Measurements from ENCODE around the gene MYO7A.

Gene MYO7A

DNA sequence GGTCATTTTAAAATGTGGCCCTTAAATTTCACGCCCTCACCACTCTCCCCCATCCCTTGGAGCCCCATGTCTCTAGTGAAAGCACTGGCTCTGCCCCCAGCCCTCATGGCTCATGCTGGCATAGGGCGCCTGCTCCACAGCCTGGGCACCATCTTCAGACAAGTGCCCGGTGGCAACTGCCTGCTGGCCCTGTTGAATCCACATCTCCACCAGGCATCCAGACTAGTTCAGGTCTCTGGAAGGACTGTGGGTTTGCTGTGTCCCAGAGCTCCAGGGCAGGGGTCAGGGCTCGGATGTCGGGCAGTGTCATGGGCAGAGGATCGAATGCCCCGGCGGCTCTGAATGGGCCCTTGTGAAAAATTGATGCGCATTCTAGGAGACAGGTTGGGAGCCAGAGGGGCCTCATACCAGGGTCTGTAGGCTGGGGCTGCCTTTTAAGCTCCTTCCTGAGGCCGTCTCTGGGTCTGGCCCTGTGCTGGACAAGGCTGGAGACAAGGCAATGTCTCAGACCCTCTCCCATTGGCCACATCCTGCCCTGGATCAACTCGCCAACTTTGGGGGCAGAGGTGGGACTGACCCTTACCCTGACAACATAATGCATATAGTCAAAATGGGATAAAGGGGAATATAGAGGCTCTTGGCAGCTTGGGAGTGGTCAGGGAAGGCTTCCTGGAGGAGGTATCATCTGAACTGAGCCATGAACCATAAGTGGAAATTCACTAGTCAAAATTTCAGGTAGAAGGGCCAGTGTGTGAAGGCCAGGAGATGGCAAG lies 1.2 kb downstream of the MYO7A start:
- no peak for DNase-seq

DNA sequence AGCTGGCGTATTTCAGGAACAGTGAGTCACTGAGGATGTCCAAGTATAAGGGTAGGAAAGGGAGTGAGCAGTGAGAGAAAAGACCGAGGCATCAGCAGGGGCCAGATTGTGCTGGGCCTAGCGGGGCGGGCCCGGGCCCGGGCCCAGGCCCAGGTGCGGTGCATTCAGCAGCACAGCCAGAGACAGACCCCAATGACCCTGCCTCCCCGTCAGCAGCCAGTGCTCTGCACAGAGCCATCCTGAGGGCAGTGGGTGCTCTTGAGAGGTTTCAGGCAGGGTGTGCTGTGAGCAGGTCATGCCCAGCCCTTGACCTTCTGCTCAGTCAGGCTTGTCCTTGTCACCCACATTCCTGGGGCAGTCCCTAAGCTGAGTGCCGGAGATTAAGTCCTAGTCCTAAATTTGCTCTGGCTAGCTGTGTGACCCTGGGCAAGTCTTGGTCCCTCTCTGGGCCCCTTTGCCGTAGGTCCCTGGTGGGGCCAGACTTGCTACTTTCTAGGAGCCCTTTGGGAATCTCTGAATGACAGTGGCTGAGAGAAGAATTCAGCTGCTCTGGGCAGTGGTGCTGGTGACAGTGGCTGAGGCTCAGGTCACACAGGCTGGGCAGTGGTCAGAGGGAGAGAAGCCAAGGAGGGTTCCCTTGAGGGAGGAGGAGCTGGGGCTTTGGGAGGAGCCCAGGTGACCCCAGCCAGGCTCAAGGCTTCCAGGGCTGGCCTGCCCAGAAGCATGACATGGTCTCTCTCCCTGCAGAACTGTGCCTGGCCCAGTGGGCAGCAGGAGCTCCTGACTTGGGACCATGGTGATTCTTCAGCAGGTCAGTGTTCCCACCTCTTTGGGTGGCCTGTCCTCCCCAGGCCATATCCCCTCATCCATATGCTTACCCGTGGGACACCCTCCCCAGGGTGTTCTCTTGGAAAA lies 2.1 kb downstream of the MYO7A start:
- DNase-seq = no peak

DNA sequence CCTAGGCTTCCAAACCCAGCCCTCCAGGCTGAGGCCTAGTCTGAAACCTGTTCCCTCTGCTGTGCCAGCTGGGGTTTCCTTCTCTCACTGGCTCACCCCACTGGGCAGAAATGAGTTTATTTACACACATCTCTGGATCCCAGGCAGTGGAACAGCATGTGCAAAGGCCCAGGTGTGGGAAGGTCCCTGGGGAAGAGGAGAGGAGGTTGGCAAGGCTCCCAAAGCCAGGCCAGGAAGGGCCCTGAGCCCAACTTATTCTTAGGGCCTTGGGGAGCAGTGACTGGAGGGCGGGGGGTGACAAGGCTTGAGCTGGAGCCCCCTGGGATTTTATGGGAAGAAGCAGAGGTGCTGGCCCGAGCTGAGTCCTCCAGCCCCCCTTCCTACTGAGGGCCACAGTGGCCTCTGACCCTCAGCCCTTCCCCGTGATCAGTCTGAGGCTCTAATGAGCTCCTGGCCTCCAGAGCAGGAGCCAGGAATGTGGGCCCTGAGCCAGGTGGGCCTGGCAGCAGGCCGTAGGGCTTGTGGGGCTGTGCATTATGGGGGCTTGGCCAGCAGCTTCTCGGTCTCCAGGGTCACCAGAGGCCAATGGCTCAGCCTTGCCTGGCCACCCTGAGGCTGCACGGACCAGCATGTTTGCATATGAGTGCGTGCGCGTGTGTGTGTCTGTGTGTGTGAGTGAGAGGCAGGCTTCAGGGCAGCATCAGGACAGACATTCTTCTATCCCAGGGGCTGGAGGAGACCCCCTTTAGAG lies 2.9 kb downstream of the MYO7A start:
- DNase-seq = no peak

GRCh38 chr11:77131560-77131959 lies 3.5 kb downstream of the MYO7A start:
- DNase-seq = no peak

- no peak for DNase-seq
These were observed 7.0 kb downstream of the MYO7A start for GRCh38 chr11:77135069-77135468.

DNA sequence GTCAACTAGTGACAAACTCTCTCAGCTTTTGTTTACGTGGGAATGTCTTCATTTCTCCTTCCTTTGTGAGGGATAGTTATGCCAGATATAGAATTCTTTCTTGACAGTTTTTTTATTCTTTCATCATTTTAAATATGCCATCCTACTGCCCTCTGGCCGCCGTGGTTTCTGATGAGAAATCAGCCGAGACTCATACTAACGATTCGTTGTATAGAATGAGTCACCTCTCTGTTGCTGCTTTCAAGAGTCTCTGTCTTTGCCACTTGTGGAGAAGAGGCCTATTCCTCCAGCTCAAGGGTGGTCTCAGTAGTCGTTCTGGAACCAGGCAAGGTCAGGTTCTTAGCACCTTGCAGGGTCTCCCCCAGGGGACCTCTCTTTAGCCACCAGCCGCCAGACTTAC lies 8.0 kb downstream of the MYO7A start:
- DNase-seq = no peak

- DNase-seq = no peak
These were observed 8.9 kb downstream of the MYO7A start for GRCh38 chr11:77136784-77137420.

GRCh38 chr11:77137421-77137820 lies 9.4 kb downstream of the MYO7A start:
- no peak for DNase-seq

GRCh38 chr11:77138106-77138649 lies 10.1 kb downstream of the MYO7A start:
- DNase-seq = no peak

DNA sequence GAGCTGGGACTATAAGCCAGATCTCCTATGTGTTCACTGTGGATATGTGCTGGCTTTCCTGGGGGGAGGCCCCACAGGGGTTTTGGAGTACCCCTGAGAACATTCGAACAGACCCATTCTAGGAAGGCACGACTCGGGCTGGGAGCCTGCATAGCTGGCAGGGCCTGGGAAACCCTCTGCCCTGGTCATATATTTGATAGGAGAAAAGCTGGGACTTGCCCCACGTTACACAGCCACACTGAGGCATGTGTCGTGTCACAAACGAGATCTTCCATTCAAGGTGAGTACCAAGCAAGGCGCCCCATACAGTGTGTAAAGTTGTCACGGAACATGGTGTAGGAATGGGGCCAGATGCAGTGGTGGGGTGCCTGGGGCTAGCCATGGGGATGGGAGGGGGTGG lies 11.2 kb downstream of the MYO7A start:
- DNase-seq = no peak

- DNase-seq = no peak
These were observed 12.3 kb downstream of the MYO7A start for GRCh38 chr11:77140231-77140851.

GRCh38 chr11:77141034-77141433 lies 13.0 kb downstream of the MYO7A start:
- no peak for DNase-seq

DNA sequence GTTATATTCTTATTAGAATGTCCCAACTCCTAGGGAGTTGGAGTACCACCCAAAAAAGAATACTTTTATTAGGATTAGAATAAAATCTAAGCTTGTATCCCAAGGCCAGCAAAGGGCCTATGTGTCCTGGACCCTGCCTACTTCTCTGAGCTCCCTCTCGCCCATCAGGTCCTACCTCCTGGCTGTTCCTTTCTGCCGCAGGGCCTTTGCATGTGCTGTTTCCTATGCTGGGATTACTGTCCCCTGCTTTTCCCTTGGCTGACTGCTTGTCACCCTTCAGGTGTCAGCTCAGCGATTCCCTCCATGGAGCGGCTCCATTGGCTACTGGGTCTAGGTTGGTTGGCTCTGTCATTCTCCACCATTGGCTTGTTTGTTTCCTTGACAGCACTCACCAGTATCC lies 13.4 kb downstream of the MYO7A start:
- DNase-seq = no peak

- no peak for DNase-seq
These were observed 14.3 kb downstream of the MYO7A start for GRCh38 chr11:77142091-77142975.

DNA sequence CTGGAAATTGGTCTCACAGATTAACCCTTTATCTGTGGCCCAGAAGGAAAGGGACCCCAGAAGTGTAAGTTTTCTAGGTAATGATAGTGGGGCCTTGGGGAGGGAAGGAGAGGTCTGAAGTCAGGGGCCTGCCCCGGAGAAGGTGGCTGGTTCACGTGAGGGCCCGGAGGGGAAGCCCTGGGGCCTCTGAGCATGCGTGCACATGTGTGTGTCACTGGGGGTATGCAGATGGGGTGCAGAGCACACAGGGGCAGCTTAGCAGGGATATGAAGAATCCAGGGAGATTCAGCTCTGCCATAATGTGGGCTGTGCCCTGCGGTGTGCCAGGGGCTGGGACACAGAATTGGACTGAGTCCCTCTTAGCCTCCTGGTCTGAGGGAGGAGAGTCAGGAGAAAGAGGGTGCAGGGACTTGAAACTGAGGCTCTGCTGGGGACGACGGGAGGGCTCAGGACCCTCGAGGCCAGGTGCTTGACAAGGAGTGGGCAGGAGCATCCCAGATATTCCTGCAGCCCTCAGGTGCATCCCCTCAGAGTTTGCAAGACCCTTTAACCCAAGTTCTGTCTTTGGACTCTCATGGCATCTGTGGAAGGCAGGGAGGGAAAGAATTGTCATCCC lies 15.5 kb downstream of the MYO7A start:
- no peak for DNase-seq

GRCh38 chr11:77144196-77144856 lies 16.3 kb downstream of the MYO7A start:
- DNase-seq = no peak

GRCh38 chr11:77144857-77145428 lies 16.9 kb downstream of the MYO7A start:
- no peak for DNase-seq

DNA sequence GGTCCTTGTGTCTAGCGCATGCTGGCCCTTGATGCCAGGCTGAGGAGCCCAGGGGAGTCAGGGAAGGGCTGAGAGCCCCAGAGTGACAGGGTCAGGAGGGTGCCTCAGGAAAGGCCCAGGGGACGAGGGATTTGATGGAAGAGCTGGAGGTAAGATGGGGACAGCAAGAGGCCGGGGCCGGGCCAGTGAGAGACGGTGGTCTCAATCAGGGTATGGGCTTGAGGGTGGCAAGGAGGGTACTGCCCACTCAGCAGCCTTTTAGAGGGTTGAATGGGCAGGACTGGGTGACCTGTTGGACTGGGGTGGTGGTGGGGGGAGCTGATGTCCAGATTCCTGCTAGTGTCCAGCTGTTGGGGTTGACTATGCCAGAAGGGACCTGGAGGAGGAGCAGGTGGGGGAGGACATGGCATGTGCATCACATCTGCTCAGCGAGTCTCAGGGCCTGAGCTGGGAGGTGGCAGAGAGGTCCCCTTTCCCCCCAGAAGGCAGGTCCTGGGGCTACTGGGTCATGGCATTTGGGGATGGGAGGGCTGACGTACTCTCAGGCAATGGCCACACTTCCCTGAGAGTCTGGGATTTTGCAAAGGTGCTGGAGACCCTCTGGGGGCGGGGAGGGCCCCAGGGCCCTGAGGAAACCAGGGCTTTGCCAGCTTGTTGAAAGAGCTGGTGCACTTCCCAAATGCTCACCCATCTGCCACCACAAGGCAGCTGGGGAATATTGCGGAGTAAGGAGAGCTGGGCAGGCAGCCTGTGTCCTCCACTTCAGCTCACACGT lies 18.4 kb downstream of the MYO7A start:
- no peak for DNase-seq

DNA sequence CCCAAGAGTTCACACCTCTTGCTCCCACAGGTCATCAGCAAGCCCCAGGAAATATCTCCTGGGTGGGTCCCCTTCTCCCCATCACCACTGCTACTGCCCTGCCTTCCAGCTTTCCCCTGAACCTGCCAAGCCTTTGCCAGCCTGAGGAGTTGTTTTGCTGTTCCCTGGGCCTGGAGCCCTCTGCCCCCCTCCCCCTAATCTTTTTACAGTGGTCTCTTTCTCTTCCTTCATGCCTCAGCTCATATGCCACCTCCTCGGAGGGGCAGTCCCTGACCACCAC lies 18.9 kb downstream of the MYO7A start:
- no peak for DNase-seq
